Measurements from ENCODE around the gene C2orf81.

- TF ChIP-seq POLR2A (IDR thresholded peaks at IDR 0.05; ENCODE audit: low read depth, low read length) (no peak), RAD21 (IDR thresholded peaks at IDR 0.05; ENCODE audit: low read length) (no peak)
- TF ChIP-seq, protein P1, sequence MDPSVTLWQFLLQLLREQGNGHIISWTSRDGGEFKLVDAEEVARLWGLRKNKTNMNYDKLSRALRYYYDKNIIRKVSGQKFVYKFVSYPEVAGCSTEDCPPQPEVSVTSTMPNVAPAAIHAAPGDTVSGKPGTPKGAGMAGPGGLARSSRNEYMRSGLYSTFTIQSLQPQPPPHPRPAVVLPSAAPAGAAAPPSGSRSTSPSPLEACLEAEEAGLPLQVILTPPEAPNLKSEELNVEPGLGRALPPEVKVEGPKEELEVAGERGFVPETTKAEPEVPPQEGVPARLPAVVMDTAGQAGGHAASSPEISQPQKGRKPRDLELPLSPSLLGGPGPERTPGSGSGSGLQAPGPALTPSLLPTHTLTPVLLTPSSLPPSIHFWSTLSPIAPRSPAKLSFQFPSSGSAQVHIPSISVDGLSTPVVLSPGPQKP (IDR thresholded peaks at IDR 0.05; ENCODE audit: borderline replicate concordance, low read depth, low read length): no peak
- TF ChIP-seq, protein P2, sequence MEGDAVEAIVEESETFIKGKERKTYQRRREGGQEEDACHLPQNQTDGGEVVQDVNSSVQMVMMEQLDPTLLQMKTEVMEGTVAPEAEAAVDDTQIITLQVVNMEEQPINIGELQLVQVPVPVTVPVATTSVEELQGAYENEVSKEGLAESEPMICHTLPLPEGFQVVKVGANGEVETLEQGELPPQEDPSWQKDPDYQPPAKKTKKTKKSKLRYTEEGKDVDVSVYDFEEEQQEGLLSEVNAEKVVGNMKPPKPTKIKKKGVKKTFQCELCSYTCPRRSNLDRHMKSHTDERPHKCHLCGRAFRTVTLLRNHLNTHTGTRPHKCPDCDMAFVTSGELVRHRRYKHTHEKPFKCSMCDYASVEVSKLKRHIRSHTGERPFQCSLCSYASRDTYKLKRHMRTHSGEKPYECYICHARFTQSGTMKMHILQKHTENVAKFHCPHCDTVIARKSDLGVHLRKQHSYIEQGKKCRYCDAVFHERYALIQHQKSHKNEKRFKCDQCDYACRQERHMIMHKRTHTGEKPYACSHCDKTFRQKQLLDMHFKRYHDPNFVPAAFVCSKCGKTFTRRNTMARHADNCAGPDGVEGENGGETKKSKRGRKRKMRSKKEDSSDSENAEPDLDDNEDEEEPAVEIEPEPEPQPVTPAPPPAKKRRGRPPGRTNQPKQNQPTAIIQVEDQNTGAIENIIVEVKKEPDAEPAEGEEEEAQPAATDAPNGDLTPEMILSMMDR (conservative IDR thresholded peaks at IDR 0.05; ENCODE audit: low read depth, low read length): no peak
Observed at GRCh38 chr2:74414441-74414840, 7.0 kb downstream of the C2orf81 start.

Data from IMR-90 (cell line).